Umbilical cord (tissue), 2 donors: ENCODE measurements around the gene TMEM109. TPM values are rescaled to one million over a fixed set of nuclear protein-coding genes. Genes with fewer than 3 reads are reported as not detected.

Experiments
- DNase-seq: peaks from one replicate; pipeline ENCODE4 v3.0.0-alpha.2; 2015; ENCODE audit warnings: low spot score
- total RNA-seq: library from RNA; depleted of rRNA; stranded (reverse); fragments of >200 nt; gene quantifications from one replicate; pipeline ENCODE4 v1.2.3, GENCODE V29; 2014; ENCODE audit warnings: low replicate concordance; ENCODE audit not compliant: insufficient read depth

The TMEM109 gene
- total RNA-seq, 1 donor from 2014 or later, result 22.9 TPM

DNA sequence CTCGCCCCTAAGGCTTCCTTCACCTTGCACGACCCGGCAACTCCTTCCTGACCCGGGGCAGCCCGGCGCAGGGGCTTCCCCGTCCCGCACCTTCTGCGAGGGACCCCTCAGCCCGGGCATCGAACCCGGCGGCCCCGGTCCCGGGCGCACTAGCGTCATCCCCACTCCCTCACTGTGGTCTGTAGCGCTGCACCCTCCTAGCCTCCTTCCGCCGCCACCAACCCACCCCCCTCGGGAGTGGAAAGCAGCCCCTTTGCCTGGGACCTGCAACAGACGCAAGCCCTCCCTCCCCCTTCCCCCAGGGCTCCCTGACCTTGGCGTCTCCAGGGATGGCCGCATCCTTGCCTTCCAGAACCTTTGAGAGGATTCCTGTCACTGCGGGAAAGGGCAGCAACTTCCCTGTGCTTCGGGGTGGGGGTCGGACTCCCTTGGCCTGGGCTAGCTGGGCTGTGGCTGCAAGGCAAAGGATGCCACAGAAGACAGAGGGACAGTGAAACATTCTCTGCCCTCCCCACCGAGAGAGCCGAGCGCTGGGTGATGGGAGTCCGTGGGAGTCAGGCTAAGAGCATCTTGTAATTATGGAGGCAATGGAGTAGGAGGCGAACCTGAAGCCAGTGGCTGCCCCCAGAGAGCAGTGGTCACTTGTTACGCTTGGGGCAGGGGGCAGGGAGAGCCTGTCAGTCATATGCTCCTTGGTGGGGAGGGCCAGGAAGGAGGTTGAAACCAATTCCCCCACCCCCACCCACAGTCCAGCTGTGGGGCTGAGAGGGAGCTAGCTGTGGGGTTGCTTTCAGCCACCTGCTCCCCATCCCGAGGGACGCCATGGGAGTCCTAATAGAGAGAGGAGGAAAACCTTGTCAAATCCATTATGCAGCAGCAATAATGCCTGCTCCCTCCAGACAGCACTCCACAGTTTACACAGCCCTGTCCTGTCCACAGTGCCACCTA, 11.2 kb downstream of the TMEM109 start:
- no peak for DNase-seq

DNA sequence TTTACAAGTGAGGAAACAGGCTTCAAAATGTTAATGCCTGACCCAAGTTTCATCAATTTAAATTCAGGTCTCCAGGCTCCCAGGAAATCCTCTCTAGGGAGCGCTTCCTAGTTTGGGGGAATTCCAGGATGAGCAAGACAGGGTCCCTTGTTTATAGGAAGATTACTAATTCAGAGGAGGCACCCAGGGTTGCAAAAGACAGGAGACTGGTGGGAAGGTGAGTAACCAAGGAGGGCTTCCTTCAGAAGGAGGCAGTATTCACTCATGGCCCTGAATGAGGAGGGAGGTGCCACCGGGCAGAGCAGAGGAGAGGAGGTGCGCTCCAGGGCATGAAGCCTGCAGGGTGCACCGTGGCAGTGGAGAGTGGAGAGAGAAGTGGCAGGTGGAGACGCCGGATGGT, 11.9 kb downstream of the TMEM109 start:
- no peak for DNase-seq

GRCh38 chr11:60926500-60926899, 12.5 kb downstream of the TMEM109 start:
- no peak for DNase-seq

DNA sequence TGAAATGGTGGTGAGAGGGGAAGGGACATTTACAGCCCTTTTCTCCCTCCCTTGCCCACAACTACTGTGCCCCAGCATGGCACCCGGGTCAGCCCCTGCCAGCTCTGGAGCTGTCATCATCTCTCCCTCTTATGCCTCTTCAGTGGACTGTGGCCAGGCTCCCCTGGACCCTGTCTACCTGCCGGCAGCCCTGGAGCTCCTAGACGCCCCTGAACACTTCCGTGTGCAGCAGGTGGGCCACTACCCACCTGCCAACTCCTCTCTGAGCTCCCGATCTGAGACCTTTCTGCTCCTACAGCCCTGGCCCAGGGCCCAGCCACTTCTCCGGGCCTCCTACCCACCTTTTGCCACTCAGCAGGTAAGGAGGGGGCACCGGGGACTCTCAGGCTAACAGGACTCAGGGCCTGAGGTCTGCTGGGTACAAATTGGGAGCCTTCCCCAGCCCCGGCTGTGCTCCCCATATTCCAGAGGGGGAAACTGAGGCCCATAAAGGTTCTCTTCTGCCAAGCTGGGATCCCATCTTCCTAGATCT, 13.2 kb downstream of the TMEM109 start:
- no peak for DNase-seq

- DNase-seq, result no peak
Measured at GRCh38 chr11:60927600-60927999, 13.6 kb downstream of the TMEM109 start.

- DNase-seq, result no peak
Measured at GRCh38 chr11:60928563-60929001, 14.6 kb downstream of the TMEM109 start.

DNA sequence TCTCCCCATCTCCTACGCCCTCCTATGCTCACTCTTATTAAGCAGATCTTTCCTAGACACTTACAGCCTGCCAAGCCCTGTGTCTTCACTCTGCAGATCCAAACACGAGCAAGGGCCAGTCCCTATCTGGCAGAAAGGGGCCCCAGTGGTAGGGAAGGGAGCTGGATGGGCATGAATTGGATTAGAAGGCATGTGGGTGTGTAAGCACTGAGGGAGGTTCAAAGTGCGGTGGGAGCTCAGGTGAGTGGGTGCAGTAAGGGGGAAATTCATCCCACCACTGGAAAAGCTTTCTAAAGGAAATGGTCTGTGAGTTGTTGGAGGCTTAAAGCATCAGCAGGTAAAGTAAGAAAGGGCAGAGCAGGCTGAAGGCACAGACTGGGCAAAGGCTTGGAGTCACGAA, 15.8 kb downstream of the TMEM109 start:
- DNase-seq, result no peak

DNA sequence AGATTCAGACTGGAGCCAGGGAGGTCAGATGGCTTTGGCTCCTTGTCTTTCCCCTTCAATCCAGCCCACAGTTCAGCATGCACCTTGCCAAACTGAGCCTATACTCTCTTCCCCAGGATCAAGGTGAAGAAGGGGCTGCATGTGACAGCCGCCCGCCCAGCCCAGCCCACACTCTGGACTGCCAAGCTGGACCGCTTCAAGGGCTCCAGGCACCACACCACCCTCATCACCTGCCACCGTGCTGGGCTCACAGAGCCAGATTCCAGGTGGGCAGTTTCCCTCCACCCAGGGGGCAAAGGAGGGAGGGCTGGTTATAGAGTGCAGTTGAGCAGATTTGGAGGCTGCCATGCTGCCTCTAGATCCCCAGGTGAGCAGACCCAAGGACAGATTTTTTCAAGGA, 16.4 kb downstream of the TMEM109 start:
- DNase-seq, result no peak

DNA sequence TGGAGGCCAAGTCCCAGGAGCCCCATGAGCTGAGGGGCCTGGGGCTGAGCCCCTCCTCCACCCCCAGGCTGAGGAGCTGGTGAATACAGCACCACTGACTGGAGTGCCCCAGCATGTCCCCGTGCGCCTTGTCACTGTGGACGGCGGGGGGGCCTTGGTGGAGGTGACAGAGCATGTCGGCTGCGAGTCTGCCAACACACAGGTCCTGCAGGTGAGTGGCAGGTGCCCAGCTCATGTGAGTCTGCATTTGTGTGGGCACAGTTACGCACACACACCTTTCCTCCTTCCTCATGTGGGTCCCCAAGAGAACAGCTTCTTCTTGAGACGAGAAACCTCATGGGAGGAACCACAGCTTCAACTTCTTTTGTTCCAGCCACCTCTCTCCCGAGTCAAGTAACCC, 18.0 kb downstream of the TMEM109 start:
- DNase-seq, result no peak

DNA sequence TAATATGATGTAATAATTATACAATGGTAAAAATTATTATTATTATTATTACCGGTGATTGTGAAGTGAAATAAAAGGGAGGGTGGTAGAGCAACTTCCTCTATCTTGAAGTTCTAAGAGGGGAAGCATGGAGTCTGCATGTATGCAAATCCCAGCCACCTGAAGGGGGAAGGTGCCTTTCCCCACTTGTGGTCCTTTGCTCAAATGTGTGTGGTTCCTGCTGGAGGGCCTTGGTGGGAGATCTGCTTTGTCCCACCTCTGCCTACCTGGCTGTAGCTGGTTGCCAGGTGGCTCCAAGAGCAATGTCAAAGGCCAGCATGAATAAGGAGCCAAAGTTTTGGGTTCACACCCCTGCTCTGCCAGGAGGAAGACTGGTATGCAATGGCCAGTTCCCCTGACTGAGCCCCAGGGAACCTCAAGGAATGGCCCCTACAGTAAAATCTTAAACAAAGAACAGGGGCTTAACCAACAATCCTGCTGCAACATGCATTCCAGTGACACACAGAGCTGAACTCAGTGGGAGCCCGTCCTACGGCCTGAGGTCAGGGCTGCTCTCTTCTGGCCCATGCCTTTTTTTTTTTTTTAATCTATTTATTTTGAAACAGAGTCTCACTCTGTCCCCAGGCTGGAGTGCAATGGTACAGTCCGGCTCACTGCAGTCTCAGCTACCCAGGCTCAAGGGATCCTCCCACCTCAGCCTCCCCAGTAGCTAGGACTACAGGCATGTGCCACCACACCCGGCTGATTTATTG, 18.8 kb downstream of the TMEM109 start:
- DNase-seq, result no peak

DNA sequence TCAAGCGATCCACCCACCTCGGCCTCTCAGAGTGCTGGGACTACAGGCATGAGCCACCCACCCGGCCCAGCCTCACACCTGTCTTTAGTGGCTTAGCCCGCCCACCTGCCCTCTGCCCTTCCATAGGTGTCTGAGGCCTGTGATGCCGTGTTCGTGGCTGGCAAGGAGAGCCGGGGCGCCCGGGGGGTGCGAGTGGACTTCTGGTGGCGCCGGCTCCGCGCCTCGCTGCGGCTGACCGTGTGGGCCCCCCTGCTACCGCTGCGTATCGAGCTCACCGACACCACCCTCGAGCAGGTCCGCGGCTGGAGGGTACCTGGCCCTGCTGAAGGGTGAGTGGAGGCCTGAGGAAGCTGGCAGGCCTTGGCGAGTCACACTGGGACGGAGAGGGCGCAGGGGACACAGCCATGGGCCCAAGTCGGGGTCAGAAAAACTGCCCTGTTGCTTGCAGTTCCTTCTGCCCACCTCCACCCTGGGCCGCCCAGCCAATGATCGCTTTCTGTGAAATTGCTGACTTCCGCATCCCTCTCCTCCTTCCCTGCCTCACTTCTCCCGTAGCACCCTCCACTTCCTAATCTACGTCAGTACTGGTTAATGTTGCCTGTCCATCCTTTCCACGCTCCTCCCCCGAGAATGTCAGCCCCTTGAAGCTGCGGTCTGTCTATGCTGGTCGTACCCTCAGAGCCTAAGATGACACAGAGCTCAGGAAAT, 19.6 kb downstream of the TMEM109 start:
- DNase-seq, result no peak

GRCh38 chr11:60934124-60934789, 20.3 kb downstream of the TMEM109 start:
- DNase-seq, result no peak

- no peak for DNase-seq
Measured at GRCh38 chr11:60934790-60935605, 21.0 kb downstream of the TMEM109 start.

DNA sequence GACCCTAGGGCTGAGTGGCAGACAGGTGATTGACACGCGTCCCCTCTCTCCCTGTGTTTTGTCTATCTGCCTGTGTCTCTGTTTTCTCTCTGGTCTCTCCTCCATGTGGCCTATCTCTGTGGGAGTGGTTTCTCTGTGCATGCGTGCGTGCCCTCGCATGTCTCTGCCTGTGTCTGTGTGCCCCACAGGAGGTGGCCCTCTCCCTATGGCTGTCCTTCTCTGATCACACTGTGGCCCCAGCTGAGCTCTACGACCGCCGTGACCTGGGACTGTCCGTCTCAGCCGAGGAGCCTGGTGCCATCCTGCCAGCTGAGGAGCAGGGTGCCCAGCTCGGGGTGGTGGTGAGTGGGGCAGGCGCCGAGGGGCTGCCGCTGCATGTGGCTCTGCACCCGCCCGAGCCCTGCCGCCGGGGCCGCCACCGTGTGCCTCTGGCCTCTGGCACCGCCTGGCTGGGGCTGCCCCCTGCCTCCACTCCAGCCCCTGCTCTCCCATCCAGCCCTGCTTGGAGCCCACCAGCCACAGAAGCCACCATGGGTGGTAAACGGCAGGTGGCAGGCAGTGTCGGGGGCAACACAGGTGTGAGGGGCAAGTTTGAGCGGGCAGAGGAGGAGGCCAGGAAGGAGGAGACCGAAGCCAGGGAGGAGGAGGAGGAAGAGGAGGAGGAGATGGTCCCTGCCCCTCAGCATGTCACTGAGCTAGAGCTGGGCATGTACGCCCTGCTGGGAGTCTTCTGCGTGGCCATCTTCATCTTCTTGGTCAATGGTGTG, 21.9 kb downstream of the TMEM109 start:
- no peak for DNase-seq

DNA sequence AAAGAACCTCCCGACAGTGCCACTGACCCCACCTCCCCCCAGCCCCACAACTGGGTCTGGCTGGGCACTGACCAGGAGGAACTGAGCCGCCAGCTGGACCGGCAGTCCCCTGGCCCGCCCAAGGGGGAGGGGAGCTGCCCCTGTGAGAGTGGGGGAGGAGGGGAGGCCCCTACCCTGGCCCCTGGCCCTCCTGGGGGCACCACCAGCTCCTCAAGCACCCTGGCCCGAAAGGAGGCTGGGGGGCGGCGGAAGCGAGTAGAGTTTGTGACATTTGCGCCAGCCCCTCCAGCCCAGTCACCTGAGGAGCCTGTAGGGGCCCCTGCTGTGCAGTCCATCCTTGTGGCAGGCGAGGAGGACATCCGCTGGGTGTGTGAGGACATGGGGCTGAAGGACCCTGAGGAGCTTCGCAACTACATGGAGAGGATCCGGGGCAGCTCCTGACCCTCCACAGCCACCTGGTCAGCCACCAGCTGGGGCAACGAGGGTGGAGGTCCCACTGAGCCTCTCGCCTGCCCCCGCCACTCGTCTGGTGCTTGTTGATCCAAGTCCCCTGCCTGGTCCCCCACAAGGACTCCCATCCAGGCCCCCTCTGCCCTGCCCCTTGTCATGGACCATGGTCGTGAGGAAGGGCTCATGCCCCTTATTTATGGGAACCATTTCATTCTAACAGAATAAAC, 22.6 kb downstream of the TMEM109 start:
- no peak for DNase-seq

GRCh38 chr11:60937144-60937527, 23.2 kb downstream of the TMEM109 start:
- DNase-seq, result no peak

DNA sequence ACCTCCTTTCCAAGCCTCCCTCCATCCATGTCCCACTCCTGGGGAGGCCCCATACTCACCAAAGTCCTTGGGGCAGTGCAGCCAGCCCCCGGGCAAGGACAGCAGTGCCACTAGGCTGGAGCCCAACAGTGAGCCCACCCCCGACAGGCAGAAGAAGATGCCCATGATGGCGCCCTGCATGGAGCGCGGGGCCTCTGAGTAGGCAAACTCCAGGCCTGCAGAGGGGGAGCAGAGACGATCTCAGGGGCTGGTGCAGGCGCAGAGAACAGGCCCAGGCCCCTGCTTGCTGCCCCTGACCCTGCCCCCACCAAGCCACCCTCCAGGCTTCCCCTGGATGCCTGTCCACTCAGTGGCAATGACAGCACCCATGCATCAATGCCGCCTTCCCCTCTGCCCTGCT, 23.9 kb downstream of the TMEM109 start:
- no peak for DNase-seq

GRCh38 chr11:60938500-60938899, 24.5 kb downstream of the TMEM109 start:
- no peak for DNase-seq

- DNase-seq, result no peak
Measured at GRCh38 chr11:60939301-60939700, 25.3 kb downstream of the TMEM109 start.
